H1 (cell line): ENCODE data around the gene TSFM. TPM values are rescaled to one million over a fixed set of nuclear protein-coding genes. Genes with fewer than 3 reads are reported as not detected.

Source experiments
- CTCF ChIA-PET: fragments of 300-600 bp; sonication (Branson Sonifier 250); formaldehyde crosslinking; loops from one replicate; lab custom pipeline; 2021; ENCODE audit not compliant: partially characterized antibody; lab: Charles Lee
- POLR2A ChIA-PET: fragments of 300-600 bp; sonication (Branson Sonifier 250); formaldehyde crosslinking; loops from one replicate; lab custom pipeline; 2021; ENCODE audit warnings: inconsistent platforms; ENCODE audit not compliant: partially characterized antibody; lab: Charles Lee
- DNase-seq, 2 experiments: peaks; one replicate each; pipeline versions ENCODE4 v3.0.0 to v3.0.0-alpha.2; 2010 to 2022; ENCODE audit warnings: low spot score in 2 of 2, low read depth in 1 of 2, mixed read lengths in 1 of 2
- FAIRE-seq: peaks from 2 replicates; lab custom pipeline; 2011; peaks lifted over from hg19 to GRCh38; lab: Jason Lieb, UNC
- H2AFZ ChIP-seq: 2 replicates; pipeline ENCODE4 v1.8.1; 2012; ENCODE audit warnings: low read length, inconsistent platforms
- H2AK5ac ChIP-seq: 2 replicates; pipeline ENCODE4 v1.6.1; 2013; ENCODE audit warnings: low read depth, low read length
- H2BK120ac ChIP-seq: replicated peaks from 2 replicates; pipeline ENCODE3; 2013; ENCODE audit warnings: low read depth, low read length, inconsistent platforms
- H2BK12ac ChIP-seq: 2 replicates; pipeline ENCODE4 v1.6.1; 2013; ENCODE audit warnings: low read depth, low read length
- H2BK15ac ChIP-seq: 2 replicates; pipeline ENCODE4 v1.6.1; 2013; ENCODE audit warnings: low read length
- H2BK20ac ChIP-seq: 2 replicates; pipeline ENCODE4 v1.6.1; 2013; ENCODE audit warnings: low read length
- H2BK5ac ChIP-seq: 2 replicates; pipeline ENCODE4 v1.6.1; 2013; ENCODE audit warnings: low read depth, low read length
- H3K14ac ChIP-seq: 2 replicates; pipeline ENCODE4 v1.6.1; 2013; ENCODE audit warnings: inconsistent platforms; ENCODE audit not compliant: insufficient read length
- H3K18ac ChIP-seq: 2 replicates; pipeline ENCODE4 v1.6.1; 2013; ENCODE audit warnings: low read length; ENCODE audit errors: extremely low read depth
- H3K23ac ChIP-seq: 2 replicates; pipeline ENCODE4 v1.6.1; 2013; ENCODE audit warnings: inconsistent platforms; ENCODE audit not compliant: insufficient read length
- H3K23me2 ChIP-seq: 2 replicates; pipeline ENCODE4 v1.6.1; 2013; ENCODE audit warnings: low read depth, low read length
- H3K27ac ChIP-seq: 2 replicates; pipeline ENCODE4 v1.6.1; 2011; ENCODE audit warnings: low read depth, low read length, inconsistent platforms
- H3K27me3 ChIP-seq, 4 experiments: replicated peaks in 1 of 4; 1 replicate in 1 of 4; 2 replicates in 3 of 4; pipeline versions ENCODE4 v1.6.1 to v1.8.1; 2011 to 2013; ENCODE audit warnings: low read length in 3 of 4, mild to moderate bottlenecking in 3 of 4, inconsistent platforms in 2 of 4, mixed read lengths in 2 of 4, moderate library complexity in 1 of 4; ENCODE audit not compliant: control insufficient read depth in 3 of 4, insufficient read depth in 3 of 4; ENCODE audit errors: extremely low read depth in 1 of 4
- H3K36me3 ChIP-seq, 4 experiments: 2 replicates each; pipeline versions ENCODE4 v1.6.1 to v1.8.1; 2011 to 2013; ENCODE audit warnings: mild to moderate bottlenecking in 4 of 4, low read length in 3 of 4, moderate library complexity in 2 of 4, control low read depth in 1 of 4, inconsistent platforms in 1 of 4; ENCODE audit not compliant: insufficient read depth in 4 of 4, control insufficient read depth in 2 of 4
- H3K4ac ChIP-seq: replicated peaks from 2 replicates; pipeline ENCODE3; 2013; ENCODE audit warnings: low read length, low read depth, mixed read lengths, inconsistent platforms; ENCODE audit not compliant: insufficient read length
- H3K4me1 ChIP-seq, 4 experiments: replicated peaks in 1 of 4; 1 replicate in 1 of 4; 2 replicates in 3 of 4; pipeline versions ENCODE4 v1.6.1 to v1.8.1; 2011 to 2013; ENCODE audit warnings: low read length in 3 of 4, inconsistent platforms in 2 of 4, mixed read lengths in 1 of 4; ENCODE audit not compliant: insufficient read depth in 4 of 4, control insufficient read depth in 3 of 4
- H3K4me2 ChIP-seq, 2 experiments: 2 replicates each; pipeline versions ENCODE4 v1.6.1 to v1.8.1; 2011 to 2013; ENCODE audit warnings: low read depth in 2 of 2, low read length in 2 of 2, control low read depth in 1 of 2, inconsistent platforms in 1 of 2, mild to moderate bottlenecking in 1 of 2; ENCODE audit not compliant: insufficient read depth in 1 of 2
- H3K4me3 ChIP-seq, 4 experiments: fragments of 200-600, 300-600 bp in 1 of 4; sonication (generic), shearing (Covaris generic), sonication (Bioruptor Twin) in 1 of 4; 2 replicates each; pipeline versions ENCODE4 v1.5.1 to v1.8.1; 2011 to 2016; ENCODE audit warnings: low read length in 4 of 4, low read depth in 3 of 4, control low read depth in 2 of 4, inconsistent platforms in 2 of 4, mild to moderate bottlenecking in 2 of 4, mixed read lengths in 1 of 4, moderate library complexity in 1 of 4; ENCODE audit not compliant: insufficient read depth in 2 of 4; ENCODE audit errors: extremely low read depth in 1 of 4
- H3K56ac ChIP-seq: replicated peaks from 2 replicates; pipeline ENCODE3; 2013; ENCODE audit warnings: low read depth, mild to moderate bottlenecking, mixed read lengths, low read length, inconsistent platforms; ENCODE audit not compliant: insufficient read length
- H3K79me1 ChIP-seq: 2 replicates; pipeline ENCODE4 v1.6.1; 2013; ENCODE audit warnings: low read depth, low read length, control low read depth
- H3K79me2 ChIP-seq, 2 experiments: 2 replicates each; pipeline versions ENCODE4 v1.6.1 to v1.8.1; 2012 to 2013; ENCODE audit warnings: low read length in 2 of 2, mild to moderate bottlenecking in 2 of 2, inconsistent platforms in 1 of 2; ENCODE audit not compliant: insufficient read depth in 2 of 2, control insufficient read depth in 1 of 2
- H3K9ac ChIP-seq, 4 experiments: replicated peaks in 1 of 4; 1 replicate in 1 of 4; 2 replicates in 3 of 4; pipeline versions ENCODE4 v1.6.1 to v1.8.1; 2011 to 2013; ENCODE audit warnings: low read depth in 3 of 4, low read length in 3 of 4, control low read depth in 2 of 4, mild to moderate bottlenecking in 2 of 4, moderate library complexity in 2 of 4, inconsistent platforms in 1 of 4; ENCODE audit errors: extremely low read depth in 1 of 4
- H3K9me3 ChIP-seq, 2 experiments: 2 replicates each; pipeline versions ENCODE4 v1.6.1 to v1.8.1; 2012 to 2013; ENCODE audit warnings: mild to moderate bottlenecking in 2 of 2, moderate library complexity in 2 of 2, control low read depth in 1 of 2, inconsistent platforms in 1 of 2, low read depth in 1 of 2, low read length in 1 of 2, mixed read lengths in 1 of 2; ENCODE audit not compliant: insufficient read depth in 2 of 2
- H4K20me1 ChIP-seq, 2 experiments: replicated peaks in 1 of 2; 2 replicates each; pipeline versions ENCODE3 to v1.8.1; 2011 to 2013; ENCODE audit warnings: inconsistent platforms in 2 of 2, low read length in 2 of 2, mild to moderate bottlenecking in 1 of 2; ENCODE audit not compliant: insufficient read depth in 2 of 2, control insufficient read depth in 1 of 2
- H4K5ac ChIP-seq: 2 replicates; pipeline ENCODE4 v1.6.1; 2013; ENCODE audit warnings: low read length, low read depth, mixed read lengths, inconsistent platforms; ENCODE audit not compliant: insufficient read length
- H4K8ac ChIP-seq: 2 replicates; pipeline ENCODE4 v1.8.0; 2013; ENCODE audit warnings: mild to moderate bottlenecking, moderate library complexity, low read length, inconsistent platforms; ENCODE audit not compliant: insufficient read depth; ENCODE audit errors: extremely low read depth
- H4K91ac ChIP-seq: replicated peaks from 2 replicates; pipeline ENCODE3; 2013; ENCODE audit warnings: low read length, mixed read lengths, inconsistent platforms; ENCODE audit not compliant: insufficient read length
- CEBPB ChIP-seq: IDR thresholded peaks from 2 replicates; pipeline ENCODE4 v1.6.1; 2012; ENCODE audit warnings: low read depth, low read length
- CTBP2 ChIP-seq: IDR thresholded peaks from 2 replicates; pipeline ENCODE4 v1.7.0; 2011; ENCODE audit warnings: borderline replicate concordance, mild to moderate bottlenecking, moderate library complexity, mixed read lengths, low read length; ENCODE audit not compliant: insufficient read depth, insufficient read length
- GTF2F1 ChIP-seq: IDR thresholded peaks from 2 replicates; pipeline ENCODE4 v1.6.1; 2012; ENCODE audit warnings: low read depth, low read length, improper control_type of control experiment, borderline replicate concordance
- NRF1 ChIP-seq: IDR thresholded peaks from 2 replicates; pipeline ENCODE4 v1.6.1; 2011; ENCODE audit warnings: mild to moderate bottlenecking, low read depth, low read length, improper control_type of control experiment
- RAD21 ChIP-seq, 2 experiments: IDR thresholded peaks in 1 of 2; conservative IDR thresholded peaks in 1 of 2; 2 replicates each; pipeline ENCODE4 v1.6.1; 2011; ENCODE audit warnings: low read depth in 2 of 2, low read length in 2 of 2, improper control_type of control experiment in 1 of 2, inconsistent platforms in 1 of 2, mild to moderate bottlenecking in 1 of 2, moderate library complexity in 1 of 2
- SIRT6 ChIP-seq: IDR thresholded peaks from one replicate; pipeline ENCODE4 v1.7.1; 2012; ENCODE audit warnings: low read length, inconsistent platforms
- SRF ChIP-seq: IDR thresholded peaks from 2 replicates; pipeline ENCODE4 v1.6.1; 2011; ENCODE audit warnings: mild to moderate bottlenecking, low read depth, low read length, moderate library complexity
- TAF1 ChIP-seq: IDR thresholded peaks from 2 replicates; pipeline ENCODE4 v1.6.1; 2011; ENCODE audit warnings: mild to moderate bottlenecking, low read depth, low read length
- TCF12 ChIP-seq: IDR thresholded peaks from 2 replicates; pipeline ENCODE4 v1.6.1; 2011; ENCODE audit warnings: low read depth, mild to moderate bottlenecking, low read length
- WGBS, 2 experiments: shearing (Covaris generic) in 1 of 2; methylation state at CpG; one replicate each; pipeline versions ENCODE4 v1.1.6 to v1.1.7; 2013 to 2015; ENCODE audit warnings: low lambda C conversion rate in 2 of 2, mixed read lengths in 2 of 2, inconsistent platforms in 1 of 2, low coverage in 1 of 2, missing lambda C conversion rate in 1 of 2; ENCODE audit not compliant: insufficient replicate concordance in 2 of 2, insufficient coverage in 1 of 2, insufficient read length in 1 of 2; ENCODE audit errors: extremely low coverage in 1 of 2, missing lambda C conversion rate in 1 of 2; 5-methylcytosine and 5-hydroxymethylcytosine counted together
- polyA plus RNA-seq, 7 experiments: library from polyadenylated mRNA; depleted of rRNA in 3 of 7; stranded (reverse) in 5 of 7; unstranded in 2 of 7; fragments of >200 nt in 5 of 7; fragments of 200-250 nt in 2 of 7; gene quantifications; 1 replicate in 5 of 7; 2 replicates in 1 of 7; 4 replicates in 1 of 7; pipeline versions ENCODE4 v1.2.1 to v1.2.3, GENCODE V29; 2011 to 2013; ENCODE audit warnings: missing spikeins in 2 of 7, mixed read lengths in 2 of 7
- total RNA-seq: library from RNA; stranded (reverse); fragmentation: NEBNext Ultra II Directional; extraction: Animal tissue kit (Norgen Biotek cat#: 25700); gene quantifications from 2 replicates; pipeline ENCODE4 v1.2.1, GENCODE V29; 2021

Gene TSFM
- total and polyA plus RNA-seq, 2 of the 8 experiments (the other 6 are each of a cell fraction or from before 2014, with no cell fraction given), result 17.4 to 49.8 TPM

DNA sequence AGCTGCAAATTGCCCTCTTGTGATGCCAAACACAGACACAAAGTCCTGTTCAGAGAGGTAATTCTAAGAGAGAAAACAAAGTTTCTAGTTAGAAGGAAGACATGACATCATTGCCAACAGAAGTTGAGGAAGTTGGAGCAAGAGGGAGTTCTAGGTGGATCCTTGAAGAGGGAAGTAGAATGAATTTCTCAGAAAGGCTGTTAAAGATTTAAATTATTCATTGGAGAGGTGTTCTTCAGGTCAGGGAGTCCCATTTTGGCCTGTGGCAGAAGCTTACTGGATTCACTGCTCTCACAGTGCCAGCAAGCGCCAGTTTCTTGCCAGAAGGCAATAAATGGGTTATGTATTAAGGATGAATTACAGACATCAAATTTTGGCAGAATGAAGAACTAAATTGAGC is 15.3 kb downstream of the TSFM start:
- ChIA-PET POLR2A (interaction anchor here (8.0 kb wide), 1 partner anchor 20 kb away, joined by 71 read pairs; the partner anchor contains the start of gene AVIL), CTCF (interaction anchor here (0.7 to 6.9 kb wide), 3 partner anchors 9 to 115 kb away, joined by 3 to 146 read pairs (median 3); partner anchors contain the start of gene AVIL)
- TF ChIP-seq GTF2F1 (no peak), SRF (no peak), TAF1 (no peak), SIRT6 (no peak), TCF12 (no peak), CTBP2 (no peak), RAD21 (IDR thresholded peaks at IDR 0.05 in 1 of 2, conservative IDR thresholded peaks at IDR 0.05 in 1 of 2; ENCODE audit: low read depth in 2 of 2, low read length in 2 of 2) (no peak), CEBPB (no peak), NRF1 (no peak)
- H2AK5ac ChIP-seq, result no peak overlapping the region
- H3K23ac ChIP-seq, result no peak overlapping the region
- H3K27me3 ChIP-seq, result no peaks in the 10 kb centered on the region
- no peaks in the 10 kb centered on the region; the same call in 1 of the 2 replicates for H3K79me1 ChIP-seq
- H3K23me2 ChIP-seq, result no peaks in the 10 kb centered on the region
- no peak overlapping the region for H3K4me3 ChIP-seq
- no peak overlapping the region for H3K9ac ChIP-seq
- no peak overlapping the region for H2BK20ac ChIP-seq
- H2BK120ac ChIP-seq, result no peak overlapping the region
- no peaks in the 10 kb centered on the region for H3K4me1 ChIP-seq
- H2AFZ ChIP-seq, result no peak overlapping the region
- no peaks in the 10 kb centered on the region for H3K79me2 ChIP-seq
- no peak overlapping the region for H2BK12ac ChIP-seq
- no peak overlapping the region for H3K18ac ChIP-seq
- no peak overlapping the region for H3K56ac ChIP-seq
- H3K27ac ChIP-seq, result no peak overlapping the region
- no peak for DNase-seq
- no peak overlapping the region for H2BK5ac ChIP-seq
- H4K91ac ChIP-seq, result no peak overlapping the region
- H3K4ac ChIP-seq, result no peak overlapping the region
- no peak for FAIRE-seq
- no peak overlapping the region for H3K4me2 ChIP-seq
- no peak overlapping the region for H2BK15ac ChIP-seq
- H4K20me1 ChIP-seq, result no peaks in the 10 kb centered on the region
- WGBS, 2 experiments, result 100% methylated on average over 1 of the region's 1 CpG; no CpG with 5 or more reads in 1 of the 2 experiments
- H4K5ac ChIP-seq, result no peak overlapping the region
- H3K36me3 ChIP-seq, result peaks cover 2 to 26% (median 16%) of the 10 kb centered on the region in 4 experiments; a peak in 7 of 8 replicates
- no peak overlapping the region for H3K14ac ChIP-seq
- no peaks in the 10 kb centered on the region for H3K9me3 ChIP-seq
- no peak overlapping the region for H4K8ac ChIP-seq
